ENCODE measurements around the gene MAGEC3. TPM values are rescaled to one million over a fixed set of nuclear protein-coding genes. Genes with fewer than 3 reads are reported as not detected.

The MAGEC3 gene
- total RNA-seq, 4 donors from 2014 or later = not detected

- TF ChIP-seq CTCF (IDR thresholded peaks at IDR 0.05 in 4 of 5, conservative IDR thresholded peaks at IDR 0.05 in 1 of 5) (no peak), POLR2A (IDR thresholded peaks at IDR 0.05) (no peak)
- no peaks in the 10 kb centered on the region for H3K4me1 ChIP-seq
- in situ Hi-C loops (cut with MboI; ENCODE audit: low sequenced_read_pairs in 4 of 4) (no loop called here), intact Hi-C loops (cut with DNase I; ENCODE audit: low total_unique reads) (no loop called here)
- no peaks in the 10 kb centered on the region for H3K9me3 ChIP-seq
- ATAC-seq (no peak), DNase-seq (no peak)
- H3K36me3 ChIP-seq = no peaks in the 10 kb centered on the region
- H3K27ac ChIP-seq = no peak overlapping the region
- H3K4me3 ChIP-seq = no peak overlapping the region
- no peaks in the 10 kb centered on the region for H3K27me3 ChIP-seq
Observed at GRCh38 chrX:141935645-141936044, 97.5 kb downstream of the MAGEC3 start.

GRCh38 chrX:141936080-141936479, 98.0 kb downstream of the MAGEC3 start:
- TF ChIP-seq CTCF (IDR thresholded peaks at IDR 0.05 in 4 of 5, conservative IDR thresholded peaks at IDR 0.05 in 1 of 5) (no peak), POLR2A (IDR thresholded peaks at IDR 0.05) (no peak)
- DNase-seq = no peak
- no peaks in the 10 kb centered on the region for H3K27me3 ChIP-seq
- in situ Hi-C loops (cut with MboI; ENCODE audit: low sequenced_read_pairs in 4 of 4) (no loop called here), intact Hi-C loops (cut with DNase I; ENCODE audit: low total_unique reads) (no loop called here)
- ATAC-seq = no peak
- H3K9me3 ChIP-seq = no peaks in the 10 kb centered on the region
- H3K4me1 ChIP-seq = no peaks in the 10 kb centered on the region
- H3K4me3 ChIP-seq = no peak overlapping the region
- no peak overlapping the region for H3K27ac ChIP-seq
- H3K36me3 ChIP-seq = no peaks in the 10 kb centered on the region

- H3K4me3 ChIP-seq = no peak overlapping the region
- in situ Hi-C loops (cut with MboI; ENCODE audit: low sequenced_read_pairs in 4 of 4) (no loop called here), intact Hi-C loops (cut with DNase I; ENCODE audit: low total_unique reads) (no loop called here)
- ATAC-seq = no peak
- no peak for TF ChIP-seq CTCF (IDR thresholded peaks at IDR 0.05 in 4 of 5, conservative IDR thresholded peaks at IDR 0.05 in 1 of 5)
- TF ChIP-seq POLR2A (IDR thresholded peaks at IDR 0.05) = no peak
- no peaks in the 10 kb centered on the region for H3K27me3 ChIP-seq
- H3K9me3 ChIP-seq = no peaks in the 10 kb centered on the region
- no peak overlapping the region for H3K27ac ChIP-seq
- no peaks in the 10 kb centered on the region for H3K36me3 ChIP-seq
- H3K4me1 ChIP-seq = no peaks in the 10 kb centered on the region
- DNase-seq = no peak
Observed at GRCh38 chrX:141941234-141941633, 103.1 kb downstream of the MAGEC3 start.

- TF ChIP-seq POLR2A (IDR thresholded peaks at IDR 0.05) = no peak
- no peak for TF ChIP-seq CTCF (IDR thresholded peaks at IDR 0.05 in 4 of 5, conservative IDR thresholded peaks at IDR 0.05 in 1 of 5)
- intact Hi-C loops (cut with DNase I; ENCODE audit: low total_unique reads) (no loop called here), in situ Hi-C loops (cut with MboI; ENCODE audit: low sequenced_read_pairs in 4 of 4) (no loop called here)
- Histone ChIP-seq H3K27me3 (no peaks in the 10 kb centered on the region), H3K27ac (no peak overlapping the region), H3K4me1 (no peaks in the 10 kb centered on the region), H3K36me3 (no peaks in the 10 kb centered on the region), H3K4me3 (no peak overlapping the region), H3K9me3 (no peaks in the 10 kb centered on the region)
- DNase-seq (no peak), ATAC-seq (no peak)
Observed at GRCh38 chrX:141945426-141945825, 107.3 kb downstream of the MAGEC3 start.

GRCh38 chrX:141947350-141947749, 109.2 kb downstream of the MAGEC3 start:
- Histone ChIP-seq H3K27me3 (no peaks in the 10 kb centered on the region), H3K4me3 (no peak overlapping the region), H3K27ac (no peak overlapping the region), H3K4me1 (no peaks in the 10 kb centered on the region), H3K36me3 (no peaks in the 10 kb centered on the region), H3K9me3 (no peaks in the 10 kb centered on the region)
- in situ Hi-C loops (cut with MboI; ENCODE audit: low sequenced_read_pairs in 4 of 4) (no loop called here), intact Hi-C loops (cut with DNase I; ENCODE audit: low total_unique reads) (no loop called here)
- ATAC-seq = no peak
- no peak for DNase-seq
- no peak for TF ChIP-seq POLR2A (IDR thresholded peaks at IDR 0.05)
- no peak for TF ChIP-seq CTCF (IDR thresholded peaks at IDR 0.05 in 4 of 5, conservative IDR thresholded peaks at IDR 0.05 in 1 of 5)
